ENCODE results near the gene CYP19A1. TPM values are rescaled to one million over a fixed set of nuclear protein-coding genes. Genes with fewer than 3 reads are reported as not detected.

Gene CYP19A1
- total RNA-seq, 1 donor from 2014 or later = 0.55 TPM

GRCh38 chr15:51366071-51366470 lies 27.7 kb upstream of the CYP19A1 start:
- DNase-seq (no peak), ATAC-seq (no peak)
- intact Hi-C loops (cut with micrococcal nuclease) = no loop called here

GRCh38 chr15:51365417-51365816 lies 27.0 kb upstream of the CYP19A1 start:
- intact Hi-C loops (cut with micrococcal nuclease) = no loop called here
- DNase-seq (no peak), ATAC-seq (no peak)

GRCh38 chr15:51363383-51363782 lies 25.0 kb upstream of the CYP19A1 start:
- ATAC-seq (no peak), DNase-seq (no peak)
- intact Hi-C loops (cut with micrococcal nuclease) = no loop called here

- intact Hi-C loops (cut with micrococcal nuclease) = no loop called here
- ATAC-seq = no peak
- DNase-seq = no peak
These were observed 21.6 kb upstream of the CYP19A1 start for GRCh38 chr15:51359981-51360380.

GRCh38 chr15:51356983-51357382 lies 18.6 kb upstream of the CYP19A1 start:
- intact Hi-C loops (cut with micrococcal nuclease) = no loop called here
- no peak for DNase-seq
- ATAC-seq = no peak

- intact Hi-C loops (cut with micrococcal nuclease) = no loop called here
- no peak for DNase-seq
- ATAC-seq = no peak
These were observed 17.8 kb upstream of the CYP19A1 start for GRCh38 chr15:51356147-51356546.

- DNase-seq (no peak), ATAC-seq (no peak)
- intact Hi-C loops (cut with micrococcal nuclease) = no loop called here
These were observed 16.7 kb upstream of the CYP19A1 start for GRCh38 chr15:51355096-51355495.

GRCh38 chr15:51353976-51354375 lies 15.6 kb upstream of the CYP19A1 start:
- intact Hi-C loops (cut with micrococcal nuclease) = no loop called here
- ATAC-seq = no peak
- DNase-seq = no peak

GRCh38 chr15:51350723-51351122 lies 12.3 kb upstream of the CYP19A1 start:
- intact Hi-C loops (cut with micrococcal nuclease) = no loop called here
- no peak for ATAC-seq
- no peak for DNase-seq

- intact Hi-C loops (cut with micrococcal nuclease) = no loop called here
- ATAC-seq (peak; percentile 88), DNase-seq (no peak)
These were observed 10.9 kb upstream of the CYP19A1 start for GRCh38 chr15:51349156-51349844.

- no peak for DNase-seq
- ATAC-seq = no peak
- intact Hi-C loops (cut with micrococcal nuclease) = no loop called here
These were observed 10.3 kb upstream of the CYP19A1 start for GRCh38 chr15:51348688-51349087.

GRCh38 chr15:51346136-51346535 lies 7.7 kb upstream of the CYP19A1 start:
- DNase-seq (no peak), ATAC-seq (no peak)
- intact Hi-C loops (cut with micrococcal nuclease) = no loop called here

GRCh38 chr15:51343466-51343865 lies 5.1 kb upstream of the CYP19A1 start:
- DNase-seq (no peak), ATAC-seq (no peak)
- intact Hi-C loops (cut with micrococcal nuclease) = no loop called here

- no peak for DNase-seq
- intact Hi-C loops (cut with micrococcal nuclease) = no loop called here
- no peak for ATAC-seq
These were observed 4.0 kb upstream of the CYP19A1 start for GRCh38 chr15:51342227-51342999.

- ATAC-seq (peak; percentile 94), DNase-seq (peak; percentile 80)
- intact Hi-C loops (cut with micrococcal nuclease) = no loop called here
These were observed 3.2 kb upstream of the CYP19A1 start, which contains the start of gene GLDN for GRCh38 chr15:51341366-51342226. TSS of gene GLDN (plus strand) at chr15:51341655. CDS start at chr15:51341685, 30 bp downstream.

- DNase-seq = peak; percentile 45
- peak; percentile 80 for ATAC-seq
- intact Hi-C loops (cut with micrococcal nuclease) = no loop called here
These were observed 2.6 kb downstream of the CYP19A1 start for GRCh38 chr15:51335538-51336410.

GRCh38 chr15:51335087-51335486 lies 3.3 kb downstream of the CYP19A1 start:
- no peak for ATAC-seq
- DNase-seq = no peak
- intact Hi-C loops (cut with micrococcal nuclease) = no loop called here

GRCh38 chr15:51334011-51334451 lies 4.4 kb downstream of the CYP19A1 start:
- DNase-seq (no peak), ATAC-seq (no peak)
- intact Hi-C loops (cut with micrococcal nuclease) = no loop called here

- no peak for ATAC-seq
- intact Hi-C loops (cut with micrococcal nuclease) = no loop called here
- DNase-seq = no peak
These were observed 4.8 kb downstream of the CYP19A1 start for GRCh38 chr15:51333571-51333970.

All from left ventricle myocardium superior (tissue), 1 donor.